Measurements from ENCODE around the gene DDC. TPM values are rescaled to one million over a fixed set of nuclear protein-coding genes. Genes with fewer than 3 reads are reported as not detected.
"Not testable (repeated sequence)": the region's sequence is repeated elsewhere in the genome, so short reads cannot be mapped to it uniquely, and the experiment has no call there.

The DDC gene
- total RNA-seq, 4 donors from 2014 or later = 0.35 TPM; not detected in 3

DNA sequence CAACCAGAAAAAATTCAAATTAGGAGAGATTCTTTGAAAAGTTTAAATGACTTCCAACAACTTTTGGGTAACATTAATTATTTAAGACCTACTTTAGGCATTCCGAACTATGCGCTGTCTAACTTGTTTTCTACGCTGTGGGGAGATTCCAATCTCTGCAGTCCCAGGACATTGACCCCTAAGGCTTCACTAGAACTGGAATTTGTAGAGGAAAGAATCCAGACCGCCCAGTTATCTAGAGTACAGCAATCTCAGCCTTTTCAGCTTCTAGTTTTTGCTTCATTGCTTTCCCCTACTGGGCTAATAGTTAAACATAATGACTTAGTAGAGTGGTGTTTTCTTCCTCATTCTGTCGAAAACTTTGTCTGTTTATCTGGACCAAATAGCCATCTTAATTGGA, 14.9 kb upstream of the DDC start:
- TF ChIP-seq, protein P1, sequence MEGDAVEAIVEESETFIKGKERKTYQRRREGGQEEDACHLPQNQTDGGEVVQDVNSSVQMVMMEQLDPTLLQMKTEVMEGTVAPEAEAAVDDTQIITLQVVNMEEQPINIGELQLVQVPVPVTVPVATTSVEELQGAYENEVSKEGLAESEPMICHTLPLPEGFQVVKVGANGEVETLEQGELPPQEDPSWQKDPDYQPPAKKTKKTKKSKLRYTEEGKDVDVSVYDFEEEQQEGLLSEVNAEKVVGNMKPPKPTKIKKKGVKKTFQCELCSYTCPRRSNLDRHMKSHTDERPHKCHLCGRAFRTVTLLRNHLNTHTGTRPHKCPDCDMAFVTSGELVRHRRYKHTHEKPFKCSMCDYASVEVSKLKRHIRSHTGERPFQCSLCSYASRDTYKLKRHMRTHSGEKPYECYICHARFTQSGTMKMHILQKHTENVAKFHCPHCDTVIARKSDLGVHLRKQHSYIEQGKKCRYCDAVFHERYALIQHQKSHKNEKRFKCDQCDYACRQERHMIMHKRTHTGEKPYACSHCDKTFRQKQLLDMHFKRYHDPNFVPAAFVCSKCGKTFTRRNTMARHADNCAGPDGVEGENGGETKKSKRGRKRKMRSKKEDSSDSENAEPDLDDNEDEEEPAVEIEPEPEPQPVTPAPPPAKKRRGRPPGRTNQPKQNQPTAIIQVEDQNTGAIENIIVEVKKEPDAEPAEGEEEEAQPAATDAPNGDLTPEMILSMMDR (IDR thresholded peaks at IDR 0.05) = no peak
- TF ChIP-seq POLR2A (IDR thresholded peaks at IDR 0.05) = no peak
- Histone ChIP-seq H3K4me1 (no peaks in the 10 kb centered on the region), H3K27ac (no peak overlapping the region), H3K4me3 (no peak overlapping the region), H3K27me3 (no peaks in the 10 kb centered on the region), H3K36me3 (no peaks in the 10 kb centered on the region), H3K9me3 (peaks cover 0 to 20% (median 14%) of the 10 kb centered on the region in 3 donors)
- intact Hi-C loops (cut with DNase I) = no loop called here
- no peak for DNase-seq
- WGBS, 2 donors = 88 to 95% methylated on average over 5 of the region's 5 CpGs

DNA sequence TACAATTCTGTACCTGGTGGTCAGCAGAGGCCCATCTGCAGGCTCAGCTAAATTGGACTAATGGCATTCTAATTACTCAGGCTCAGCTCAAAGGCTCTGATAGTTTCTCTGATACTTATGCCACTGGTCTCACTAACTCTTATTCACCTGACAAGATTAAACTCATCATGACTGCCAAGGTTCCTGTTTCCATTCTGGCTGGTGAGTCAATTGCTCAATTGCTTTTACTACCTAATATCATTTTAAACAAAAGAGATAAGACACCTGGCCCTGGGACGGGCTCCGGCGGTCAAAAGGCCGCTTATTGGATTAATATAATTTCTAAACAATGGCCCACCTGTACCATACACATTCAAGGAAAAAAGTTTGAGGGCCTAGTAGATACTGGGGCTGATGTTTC, 12.9 kb upstream of the DDC start:
- H3K9me3 ChIP-seq; H3K27ac ChIP-seq; H3K4me1 ChIP-seq; H3K36me3 ChIP-seq; intact Hi-C loops (cut with DNase I); H3K27me3 ChIP-seq; H3K4me3 ChIP-seq; DNase-seq: not testable (repeated sequence)
- 88 to 98% methylated on average over 4 of the region's 4 CpGs for WGBS, 2 donors

DNA sequence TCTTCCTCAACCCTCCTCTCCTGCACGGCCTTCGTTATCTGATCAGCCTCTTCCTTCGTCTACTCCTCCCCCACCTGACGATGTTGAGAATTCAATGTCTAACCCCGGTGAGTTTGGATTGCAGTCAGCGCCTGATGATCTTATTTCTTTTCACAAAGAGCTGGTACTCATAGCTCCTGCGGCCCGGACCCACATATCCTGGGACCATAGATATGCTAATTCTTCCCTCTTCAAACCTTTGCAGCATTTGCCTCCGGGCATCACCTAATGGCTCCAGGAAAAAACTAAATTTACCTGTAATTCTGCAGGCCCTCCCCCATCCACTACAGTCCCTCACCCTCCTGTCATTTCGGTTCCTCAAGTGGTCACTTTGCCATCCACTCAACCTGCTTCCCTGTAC, 12.4 kb upstream of the DDC start:
- 91 to 94% methylated on average over 10 of the region's 10 CpGs for WGBS, 2 donors
- Histone ChIP-seq H3K27me3 (no peaks in the 10 kb centered on the region), H3K9me3 (no peaks in the 10 kb centered on the region), H3K4me3 (no peak overlapping the region), H3K4me1 (no peaks in the 10 kb centered on the region), H3K27ac (no peak overlapping the region), H3K36me3 (no peaks in the 10 kb centered on the region)
- DNase-seq = no peak
- intact Hi-C loops (cut with DNase I) = no loop called here
- TF ChIP-seq, protein P1 (IDR thresholded peaks at IDR 0.05) = no peak
- no peak for TF ChIP-seq POLR2A (IDR thresholded peaks at IDR 0.05)

DNA sequence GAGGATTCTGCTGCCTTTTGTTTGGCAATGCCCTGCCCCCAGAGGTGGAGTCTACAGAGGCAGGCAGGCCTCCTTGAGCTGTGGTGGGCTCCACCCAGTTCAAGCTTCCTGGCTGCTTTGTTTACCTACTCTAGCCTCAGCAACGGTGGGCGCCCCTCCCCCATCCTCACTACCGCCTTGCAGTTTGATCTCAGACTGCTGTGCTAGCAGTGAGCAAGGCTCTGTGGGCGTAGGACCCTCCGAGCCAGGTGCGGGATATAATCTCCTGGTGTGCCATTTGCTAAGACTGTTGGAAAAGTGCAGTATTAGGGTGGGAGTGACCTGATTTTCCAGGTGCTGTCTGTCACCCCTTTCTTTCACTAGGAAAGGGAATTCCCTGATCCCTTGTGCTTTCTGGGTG, 11.2 kb upstream of the DDC start:
- H3K27ac ChIP-seq; H3K4me1 ChIP-seq; H3K9me3 ChIP-seq; H3K36me3 ChIP-seq; H3K4me3 ChIP-seq; DNase-seq; H3K27me3 ChIP-seq; intact Hi-C loops (cut with DNase I): not testable (repeated sequence)
- 100% methylated on average over 3 of the region's 6 CpGs; no CpG with 5 or more reads in 1 of the 2 donors for WGBS, 2 donors

DNA sequence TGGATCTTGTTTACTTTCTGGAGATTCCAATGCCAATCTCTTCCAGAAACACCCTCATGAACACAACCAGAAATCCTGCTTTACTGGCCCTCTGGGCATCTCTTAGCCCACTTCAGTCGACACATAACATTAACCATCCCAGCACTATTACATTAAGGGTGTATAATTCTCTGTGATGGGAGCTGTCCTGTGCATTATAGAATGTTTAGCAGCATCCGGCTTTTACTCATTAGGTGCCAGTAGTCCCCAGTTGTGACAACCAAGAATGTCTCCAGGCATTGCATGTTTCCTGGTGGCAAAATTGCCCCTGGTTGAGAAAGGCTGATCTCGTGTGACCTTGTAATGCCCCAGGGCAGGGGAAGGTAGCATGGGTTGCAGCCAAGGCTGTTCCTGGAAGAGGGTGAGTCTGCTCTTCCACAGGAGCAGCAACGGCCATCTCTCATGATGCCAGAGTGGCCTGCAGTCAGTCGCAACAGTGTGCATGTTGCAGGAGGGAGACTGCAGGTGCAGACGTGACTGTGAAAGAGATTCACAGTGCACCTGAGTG, 2.6 kb upstream of the DDC start:
- 68 to 69% methylated on average over 4 to 5 of the region's 6 CpGs for WGBS, 2 donors
- Histone ChIP-seq H3K27ac (no peak overlapping the region), H3K27me3 (peaks cover 0 to 14% (median 0%) of the 10 kb centered on the region in 4 donors), H3K4me1 (no peaks in the 10 kb centered on the region), H3K36me3 (no peaks in the 10 kb centered on the region), H3K4me3 (no peak overlapping the region), H3K9me3 (no peaks in the 10 kb centered on the region)
- intact Hi-C loops (cut with DNase I) = no loop called here
- no peak for DNase-seq
- TF ChIP-seq, protein P1 (IDR thresholded peaks at IDR 0.05) = no peak
- TF ChIP-seq POLR2A (IDR thresholded peaks at IDR 0.05) = no peak

DNA sequence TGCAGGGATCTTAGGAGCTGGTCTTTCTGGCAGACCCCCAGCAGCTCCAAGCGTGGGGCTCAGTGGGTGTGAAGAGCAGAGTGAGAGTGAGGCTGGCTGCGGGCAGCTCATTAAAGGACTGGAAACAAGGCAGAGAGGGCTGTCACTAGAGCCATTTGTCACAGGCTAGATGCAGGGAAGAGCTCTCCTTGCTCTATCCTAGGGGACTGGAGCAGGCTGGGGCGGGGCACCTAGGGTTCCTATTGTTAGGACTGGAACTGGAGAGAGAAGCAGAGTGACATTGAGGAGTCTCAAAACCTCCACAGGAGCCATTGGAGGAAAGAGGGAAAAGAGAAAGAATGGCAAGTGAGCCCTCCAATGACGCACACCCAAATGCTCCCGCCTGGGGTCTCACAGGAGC, 772 bp upstream of the DDC start:
- intact Hi-C loops (cut with DNase I) = no loop called here

More for the DNA sequence above, 772 bp upstream of the DDC start:
- TF ChIP-seq, protein P1 (IDR thresholded peaks at IDR 0.05) = no peak
- TF ChIP-seq POLR2A (IDR thresholded peaks at IDR 0.05) = no peak
- Histone ChIP-seq H3K4me1 (no peaks in the 10 kb centered on the region), H3K9me3 (no peaks in the 10 kb centered on the region), H3K27me3 (peaks cover 0 to 16% (median 0%) of the 10 kb centered on the region in 4 donors), H3K4me3 (no peak overlapping the region), H3K27ac (no peak overlapping the region), H3K36me3 (no peaks in the 10 kb centered on the region)
- 57 to 74% methylated on average over 5 of the region's 5 CpGs for WGBS, 2 donors
- no peak for DNase-seq

Data from esophagus squamous epithelium (tissue), 5 donors.